ENCODE data around the gene UPK3BL2.
"Not testable (repeated sequence)": the region's sequence is repeated elsewhere in the genome, so short reads cannot be mapped to it uniquely, and the experiment has no call there.

UPK3BL2 gene

DNA sequence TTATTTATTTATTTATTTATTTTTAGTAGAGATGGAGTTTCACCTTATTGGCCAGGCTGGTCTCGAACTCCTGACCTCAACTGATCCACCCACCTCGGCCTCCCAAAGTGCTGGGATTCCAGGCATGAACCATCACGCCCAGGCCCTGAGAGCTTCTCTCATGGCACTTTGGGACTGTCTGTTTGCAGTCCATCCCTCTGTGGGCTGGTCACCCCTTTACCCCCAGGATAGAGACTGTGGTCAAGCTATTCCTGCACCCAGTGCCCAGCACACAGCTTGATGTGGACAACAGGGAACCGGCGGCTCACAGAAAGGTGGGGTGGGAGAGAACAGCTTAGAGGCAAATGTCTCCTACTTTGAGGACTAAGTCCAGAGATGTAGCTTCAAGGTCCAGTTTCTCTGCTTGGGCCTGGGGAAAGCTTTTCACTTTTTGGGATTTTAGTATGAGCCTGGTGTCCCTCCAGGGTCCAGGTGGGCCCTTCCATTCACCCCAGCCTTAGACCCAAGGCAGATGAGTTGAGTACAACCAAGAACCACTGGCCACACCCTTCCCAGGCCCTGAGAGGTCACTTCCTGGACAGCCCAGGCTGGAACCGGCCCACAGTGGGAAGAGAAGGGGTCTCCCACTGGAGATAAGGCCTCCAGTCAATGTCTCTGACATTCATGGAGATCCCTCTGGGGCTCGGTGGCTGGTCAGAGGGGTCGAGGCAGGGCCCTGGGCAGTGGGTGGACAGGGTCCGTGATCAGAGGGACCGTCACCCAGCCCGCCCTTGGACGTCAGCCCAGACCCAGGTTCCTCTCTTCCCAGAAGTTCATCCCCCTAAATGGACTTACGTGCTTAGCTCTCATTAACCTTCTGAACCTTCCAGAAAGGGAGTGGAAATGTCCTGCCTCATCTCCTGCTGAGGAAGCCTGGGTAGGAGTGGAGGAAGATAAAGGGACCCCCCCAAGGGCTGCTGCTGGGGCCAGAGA, 15.4 kb downstream of the UPK3BL2 start:
- DNase-seq, result not testable (repeated sequence)

DNA sequence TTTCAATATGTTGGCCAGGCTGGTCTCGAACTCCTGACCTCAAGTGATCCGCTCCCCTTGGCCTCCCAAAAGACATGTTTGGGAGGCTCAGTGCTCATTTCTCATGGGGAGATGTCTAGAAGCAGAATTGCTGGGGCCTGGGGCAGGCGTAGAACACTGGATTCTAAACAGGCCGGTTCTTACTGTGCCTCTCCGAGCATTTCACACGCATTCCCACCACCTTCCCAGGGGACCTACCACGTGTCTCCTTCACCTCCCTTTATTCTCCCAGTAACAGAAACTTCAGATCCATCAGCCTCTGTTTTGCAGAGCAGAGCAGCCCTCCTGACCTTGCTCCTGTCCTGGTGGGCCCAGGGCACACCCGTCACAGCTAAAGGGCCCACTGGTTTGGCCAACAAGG, 16.3 kb downstream of the UPK3BL2 start:
- DNase-seq, result not testable (repeated sequence)

DNA sequence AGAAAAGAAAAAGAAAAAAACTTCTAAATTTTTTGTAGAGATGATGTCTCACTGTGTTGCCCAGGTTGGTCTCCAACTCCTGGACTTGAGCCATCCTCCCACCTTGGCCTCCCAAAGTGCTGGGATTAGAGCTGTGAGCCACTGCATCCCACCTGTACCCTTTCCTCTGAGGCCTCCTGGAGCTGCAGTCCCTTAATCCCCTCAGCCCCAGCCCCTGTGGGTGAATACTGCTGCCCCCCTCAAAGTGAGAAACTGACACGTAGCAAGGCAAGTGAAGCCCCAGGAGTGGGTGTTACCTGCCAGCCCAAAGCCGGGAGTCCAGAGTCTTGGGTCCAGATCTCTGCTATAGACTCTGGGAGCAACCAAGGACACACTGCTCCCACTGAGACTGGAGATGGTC, 18.7 kb downstream of the UPK3BL2 start:
- DNase-seq, result not testable (repeated sequence)

DNA sequence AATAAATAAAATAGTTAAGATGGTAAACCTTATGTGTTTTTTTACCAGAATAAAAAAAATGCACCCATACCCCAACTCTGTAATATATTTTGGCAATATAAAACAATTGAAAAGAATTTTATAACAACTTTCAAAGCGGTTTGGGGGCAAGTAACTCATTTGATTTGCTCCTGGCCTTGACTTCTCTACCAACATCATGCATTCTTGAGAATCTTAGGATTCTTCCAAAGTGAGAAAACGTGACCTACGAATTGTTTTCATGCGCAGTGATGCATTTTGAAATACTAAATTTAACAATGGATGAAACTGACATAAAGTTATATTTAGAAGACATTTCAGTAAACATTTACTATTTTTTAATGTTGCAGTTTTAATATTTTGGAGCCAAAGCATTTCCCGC, 22.7 kb downstream of the UPK3BL2 start:
- not testable (repeated sequence) for DNase-seq

DNA sequence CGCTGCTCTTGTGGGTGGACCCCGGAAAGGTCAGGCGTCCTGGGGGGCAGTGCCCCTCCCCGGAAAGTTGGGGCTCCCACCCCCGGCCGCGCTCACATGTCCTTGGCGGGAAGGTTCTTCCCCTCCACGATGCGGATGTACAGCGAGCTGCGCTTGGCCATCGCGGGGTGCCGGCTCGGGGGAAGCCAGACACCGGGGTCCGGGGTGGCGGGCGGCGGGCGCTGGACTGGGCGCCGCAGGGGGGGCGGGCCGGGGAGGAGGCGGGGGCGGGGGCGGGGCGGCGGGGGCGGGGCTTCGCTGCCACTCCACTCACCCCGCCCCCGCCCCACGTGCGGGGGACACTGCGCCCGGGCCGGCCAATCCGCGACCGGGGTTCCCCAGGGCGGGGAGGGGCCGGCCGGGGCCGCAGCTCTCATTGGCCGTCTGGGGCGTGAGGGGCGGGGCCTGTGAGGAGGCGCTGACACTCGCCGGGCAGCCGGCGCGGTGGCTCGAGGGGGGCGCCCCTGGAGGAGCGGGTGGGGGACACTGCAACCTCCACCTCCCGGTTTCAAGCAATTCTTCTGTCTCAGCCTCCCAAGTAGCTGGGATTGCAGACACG, 25.8 kb downstream of the UPK3BL2 start, which contains the start of gene RASA4B:
TSS of gene RASA4B (minus strand) at position 228 of the 598 bp plus-strand sequence. CDS start at position 161, 67 bp downstream.
- not testable (repeated sequence) for DNase-seq

DNA sequence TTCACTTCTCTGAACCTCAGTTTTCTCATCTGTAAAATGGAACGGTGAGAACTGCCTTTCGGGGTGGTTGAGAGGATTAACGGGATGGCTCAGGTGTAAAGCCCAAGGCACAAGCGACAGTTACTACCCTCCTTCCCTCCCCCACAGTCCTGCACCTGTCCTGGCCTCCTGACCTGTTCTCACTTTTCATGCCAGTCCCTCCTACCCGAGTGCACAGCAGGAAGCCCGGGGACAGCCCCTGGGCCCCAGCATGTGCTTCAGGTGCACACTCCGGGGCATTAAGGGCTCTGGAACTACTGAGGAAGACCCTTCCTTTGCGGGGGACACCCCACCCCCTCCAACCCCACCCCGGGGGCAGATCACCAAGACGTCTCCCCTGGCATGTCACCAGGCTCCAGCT, 26.5 kb downstream of the UPK3BL2 start:
- not testable (repeated sequence) for DNase-seq

DNA sequence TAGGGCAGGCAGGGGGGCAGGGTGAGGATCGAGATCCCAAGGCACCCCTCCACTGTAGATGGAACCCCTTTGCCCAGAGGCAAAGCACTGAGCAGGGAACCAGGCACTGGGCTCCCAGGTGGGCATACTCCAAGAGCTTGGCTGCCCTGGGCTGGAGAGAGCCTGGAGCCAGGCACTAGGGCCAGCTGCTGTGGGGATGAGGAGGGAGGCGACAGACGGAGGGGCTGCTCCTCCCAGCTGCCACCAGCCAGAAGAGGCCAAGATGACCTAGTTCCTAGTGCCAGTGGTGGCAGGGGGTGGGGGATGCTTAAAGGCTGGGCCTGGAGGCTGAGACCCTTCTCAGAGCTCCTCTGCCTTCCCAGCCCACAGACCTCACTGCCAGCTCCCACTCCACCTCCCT, 27.6 kb downstream of the UPK3BL2 start:
- not testable (repeated sequence) for DNase-seq

DNA sequence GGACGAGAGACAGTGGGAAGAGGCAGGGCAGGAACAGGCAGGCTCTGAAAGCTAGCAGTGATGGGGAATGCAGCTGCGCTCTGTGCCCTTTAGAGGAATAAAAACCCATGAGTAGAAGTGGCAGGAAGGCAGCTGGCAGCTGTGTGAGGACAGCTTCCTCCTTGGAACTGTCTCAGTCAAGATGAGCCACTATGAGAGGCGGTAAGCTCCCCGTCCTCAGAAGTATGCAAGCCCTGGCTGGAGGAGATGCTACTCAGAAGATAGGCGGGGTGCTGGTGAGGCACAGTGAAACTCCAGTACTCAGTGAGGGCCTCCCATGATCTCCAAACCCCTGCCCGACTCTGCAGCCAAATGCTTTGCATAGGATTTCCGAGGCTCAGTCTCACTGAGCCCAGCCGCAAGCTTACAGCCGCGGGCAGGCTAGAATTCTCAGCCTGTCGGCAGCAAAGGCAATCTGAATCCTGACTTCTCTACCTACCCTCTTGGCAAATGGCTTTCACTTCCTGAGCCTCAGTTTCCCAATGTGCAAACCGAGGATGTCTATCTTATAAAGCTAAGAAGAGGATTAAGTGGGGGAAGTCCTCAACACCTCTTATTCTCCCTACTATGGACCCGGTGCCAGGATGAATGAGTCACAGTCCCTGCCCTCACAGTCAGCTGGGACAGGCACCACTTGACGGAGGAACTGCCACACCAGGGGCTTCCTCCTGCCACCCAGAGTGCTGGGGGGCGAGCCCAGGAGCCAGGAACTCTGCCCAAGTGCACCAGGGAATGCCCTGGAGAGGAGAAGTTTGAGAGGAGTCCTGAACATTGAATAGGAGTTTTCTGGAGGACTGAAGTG, 28.4 kb downstream of the UPK3BL2 start:
- not testable (repeated sequence) for DNase-seq

DNA sequence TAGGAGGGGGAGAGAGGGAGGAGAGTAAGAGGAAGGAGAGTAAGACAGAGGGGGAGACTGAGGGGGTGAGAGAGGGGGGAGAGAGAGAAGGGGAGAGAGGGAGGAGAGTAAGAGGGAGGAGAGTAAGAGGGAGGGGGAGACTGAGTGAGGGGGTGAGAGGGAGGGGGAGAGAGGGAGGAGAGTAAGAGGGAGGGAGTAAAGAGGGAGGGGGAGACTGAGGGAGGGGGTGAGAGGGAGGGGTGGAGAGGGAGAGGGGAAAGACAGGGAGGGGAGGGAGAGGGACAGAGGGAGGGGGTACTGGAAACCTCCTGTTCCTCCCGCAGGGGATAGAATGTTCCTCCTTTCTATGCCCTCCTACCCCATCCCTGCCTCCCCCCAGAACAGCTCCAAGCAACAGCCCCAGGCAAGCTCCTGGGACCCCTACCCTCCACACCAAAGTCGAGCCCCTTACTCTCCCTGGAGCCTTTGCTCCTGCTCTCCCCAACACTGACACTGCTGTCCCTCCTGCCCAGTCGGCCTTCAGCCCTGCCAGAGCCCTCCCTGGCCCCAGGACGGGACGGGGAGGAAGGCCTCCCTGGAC, 30.8 kb downstream of the UPK3BL2 start:
- not testable (repeated sequence) for DNase-seq

DNA sequence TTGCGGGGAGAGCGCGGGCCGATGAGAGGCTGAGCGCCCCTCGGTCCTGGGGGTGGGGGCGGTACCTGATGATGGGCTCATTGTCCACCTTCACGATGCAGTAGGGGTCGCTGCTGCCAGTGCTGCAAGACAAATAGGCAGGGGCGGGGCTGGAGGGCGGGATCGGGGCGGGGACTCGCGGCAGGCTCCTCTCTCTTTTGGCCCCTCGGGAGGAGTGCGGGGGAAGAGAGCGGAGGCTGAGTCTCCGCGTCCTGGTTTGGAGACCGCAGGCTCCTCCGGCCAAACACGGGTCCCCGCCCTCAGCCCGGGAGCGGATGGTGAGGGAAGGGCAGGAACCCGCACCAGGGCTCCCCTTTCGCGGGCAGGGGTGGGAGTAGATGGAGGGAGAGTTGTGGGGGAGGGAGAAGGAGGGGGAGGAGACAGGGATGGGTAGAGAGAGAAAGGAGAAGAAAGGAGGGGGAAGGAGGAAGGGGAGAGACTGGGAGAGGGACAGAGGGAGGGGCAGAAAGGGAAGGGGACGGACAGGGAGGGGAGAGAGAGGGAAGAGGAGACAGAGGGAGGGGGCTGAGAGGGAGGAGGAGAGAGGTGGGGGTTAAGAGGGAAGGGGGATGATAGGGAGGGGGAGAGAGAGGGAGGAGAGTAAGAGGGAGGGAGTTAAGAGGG, 31.5 kb downstream of the UPK3BL2 start:
- not testable (repeated sequence) for DNase-seq

DNA sequence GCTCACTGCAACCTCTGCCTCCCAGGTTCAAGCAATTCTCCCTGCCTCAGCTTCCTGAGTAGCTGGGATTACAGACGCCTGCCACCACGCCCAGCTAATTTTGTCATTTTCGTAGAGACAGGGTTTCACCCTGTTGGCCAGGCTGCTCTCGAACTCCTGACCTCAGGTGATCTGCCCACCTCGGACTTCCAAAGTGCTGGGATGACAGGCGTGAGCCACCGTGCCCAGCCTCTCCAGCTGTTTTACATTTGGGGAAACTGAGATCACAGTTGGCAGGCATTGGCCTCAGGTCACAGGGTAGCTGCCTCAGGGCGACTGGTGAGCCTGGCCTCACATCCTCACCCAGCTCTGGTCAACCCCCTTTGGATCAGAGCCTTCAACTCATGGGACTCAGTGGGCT, 32.9 kb downstream of the UPK3BL2 start:
- DNase-seq, result not testable (repeated sequence)

DNA sequence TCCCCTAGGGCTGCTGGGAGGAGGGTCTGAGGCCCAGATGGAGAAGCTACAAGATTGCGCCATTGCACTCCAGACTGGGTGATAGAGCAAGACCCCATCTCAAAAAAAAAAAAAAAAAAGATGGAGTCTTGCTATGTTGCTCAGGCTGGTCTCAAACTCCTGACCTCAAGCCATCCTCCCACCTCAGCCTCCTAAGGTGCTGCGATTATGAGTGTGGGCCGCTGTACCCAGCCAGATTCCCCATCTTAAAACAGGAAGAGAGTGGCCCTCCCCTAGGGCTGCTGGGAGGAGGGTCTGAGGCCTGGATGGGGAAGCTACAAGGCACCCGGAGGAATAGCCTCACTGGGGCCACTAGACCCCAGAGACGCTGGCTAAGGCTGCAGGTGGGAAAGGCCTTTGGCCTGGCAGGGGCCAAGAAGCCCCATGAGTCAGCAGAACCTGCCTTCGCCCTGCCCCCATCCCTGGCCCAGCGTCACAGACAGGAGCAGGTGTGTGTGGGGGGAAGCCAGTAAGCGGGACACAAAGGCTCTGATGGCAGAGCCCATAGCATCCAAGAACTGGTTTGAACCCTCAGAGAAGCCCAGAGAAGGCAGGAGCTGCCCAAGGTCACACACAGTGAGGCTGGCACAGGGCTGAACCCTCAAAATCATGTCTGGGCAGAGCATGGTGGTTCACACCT, 35.9 kb downstream of the UPK3BL2 start:
- not testable (repeated sequence) for DNase-seq

DNA sequence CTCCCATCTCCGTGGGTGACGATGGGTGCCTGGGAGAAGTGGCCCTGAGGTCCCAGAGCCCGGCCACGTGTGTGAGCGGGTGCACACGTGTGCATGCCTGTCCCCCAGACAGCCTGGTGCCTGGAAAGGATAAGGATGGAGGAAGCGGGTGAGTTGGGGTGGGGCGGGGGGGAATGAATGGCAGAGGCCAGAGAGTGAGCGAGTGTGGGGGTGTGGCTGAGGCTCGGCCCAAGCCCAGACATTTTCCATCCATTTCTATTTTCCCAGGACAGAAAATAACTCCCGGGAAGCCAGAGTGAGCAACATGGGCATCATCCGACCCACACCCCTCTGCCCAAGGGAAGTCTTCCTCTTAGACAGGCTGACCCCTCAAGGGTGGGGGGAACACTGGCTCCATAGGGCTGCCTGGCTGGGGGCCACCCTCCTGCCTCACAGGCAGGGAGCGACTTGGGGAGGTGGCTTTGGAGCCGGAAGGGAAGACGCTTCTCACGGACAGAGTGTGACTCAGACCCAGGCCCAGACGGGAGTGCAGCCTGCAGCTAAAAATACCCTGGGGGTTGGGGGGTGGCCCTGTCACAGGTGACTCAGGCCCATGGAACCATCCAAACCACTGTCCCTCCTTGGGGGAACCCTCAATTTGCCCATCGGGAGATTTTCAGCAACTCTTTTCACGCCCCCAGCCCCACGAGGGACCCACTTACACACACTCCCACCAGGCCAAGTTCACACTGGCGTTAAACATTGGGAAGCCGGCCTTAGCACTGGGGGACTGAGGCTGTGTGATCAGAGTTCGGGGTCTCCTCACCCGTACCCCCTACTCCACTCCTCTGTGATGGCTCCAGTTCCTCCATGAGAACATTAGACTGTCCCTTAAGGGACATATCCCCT, 38.0 kb downstream of the UPK3BL2 start:
- not testable (repeated sequence) for DNase-seq

DNA sequence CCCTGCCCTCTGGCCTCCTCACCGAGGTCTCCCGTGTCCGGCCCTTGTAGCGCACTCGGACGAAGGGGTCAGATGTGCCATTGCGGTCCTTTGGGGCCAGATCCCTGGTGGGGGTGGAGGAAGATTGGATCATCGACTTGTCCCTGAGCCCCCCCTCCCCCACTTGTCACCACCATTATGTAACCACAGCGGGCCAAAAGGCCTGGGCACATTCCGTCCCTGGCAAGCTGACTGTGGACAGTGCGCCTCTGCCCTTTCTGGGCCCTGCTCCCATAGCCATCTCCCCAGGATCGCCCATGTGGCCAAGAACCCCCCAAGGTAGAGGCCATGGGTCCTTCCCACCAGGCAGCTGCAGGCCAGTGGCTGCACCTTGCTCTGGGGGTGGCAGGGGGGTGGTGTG, 40.4 kb downstream of the UPK3BL2 start:
- DNase-seq, result not testable (repeated sequence)

DNA sequence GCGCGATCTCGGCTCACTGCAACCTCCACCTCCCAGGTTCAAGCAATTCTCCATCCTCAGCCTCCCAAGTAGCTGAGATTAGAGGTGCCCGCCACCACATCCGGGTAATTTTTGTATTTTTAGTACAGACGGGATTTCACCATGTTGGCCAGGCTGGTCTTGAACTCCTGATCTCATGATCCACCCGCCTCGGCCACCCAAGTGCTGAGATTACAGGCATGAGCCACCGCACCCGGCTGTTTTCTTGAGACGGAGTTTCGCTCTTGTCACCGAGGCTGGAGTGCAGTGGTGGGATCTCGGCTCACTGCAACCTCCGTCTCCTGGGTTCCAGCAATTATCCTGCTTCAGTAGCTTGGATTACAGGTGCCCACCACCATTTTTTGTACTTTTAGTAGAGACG, 45.2 kb downstream of the UPK3BL2 start:
- DNase-seq, result not testable (repeated sequence)

DNA sequence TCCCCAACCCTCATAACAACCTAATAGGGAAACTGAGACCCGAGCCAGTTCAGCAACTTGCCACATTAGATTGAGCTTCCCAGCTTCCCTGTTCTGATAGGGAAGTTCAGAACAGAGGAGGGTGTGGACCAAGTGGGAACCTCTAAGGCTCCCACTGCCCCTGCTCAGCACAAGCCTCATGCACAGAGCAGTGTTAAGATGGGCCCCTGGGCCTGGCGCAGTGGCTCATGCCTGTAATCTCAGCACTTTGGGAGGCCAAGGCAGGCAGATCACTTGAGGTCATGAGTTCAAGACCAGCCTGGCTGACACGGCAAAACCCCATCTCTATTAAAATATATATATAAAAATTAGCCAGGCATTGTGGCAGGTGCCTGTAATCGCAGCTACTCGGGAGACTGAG, 46.2 kb downstream of the UPK3BL2 start:
- DNase-seq, result not testable (repeated sequence)

DNA sequence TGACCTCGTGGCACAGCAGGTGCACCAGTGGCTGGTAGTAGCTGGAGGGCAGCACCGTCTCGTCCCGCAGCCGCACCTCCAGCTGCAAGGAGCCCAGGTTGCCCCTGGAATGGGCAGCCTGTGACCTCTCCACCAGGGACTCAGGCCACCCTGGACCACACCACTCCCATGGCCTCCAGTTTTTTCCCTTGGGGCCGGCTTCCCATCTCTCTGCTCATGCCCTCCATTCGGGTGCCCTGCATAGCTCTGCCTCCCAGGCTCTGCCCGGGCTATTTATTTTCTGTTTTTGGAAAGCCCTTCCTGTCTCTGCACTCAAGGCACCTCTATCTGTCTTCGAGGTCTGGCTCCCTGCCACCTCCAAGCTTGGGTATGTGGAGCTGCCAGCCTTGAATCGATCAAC, 46.6 kb downstream of the UPK3BL2 start:
- DNase-seq, result not testable (repeated sequence)

DNA sequence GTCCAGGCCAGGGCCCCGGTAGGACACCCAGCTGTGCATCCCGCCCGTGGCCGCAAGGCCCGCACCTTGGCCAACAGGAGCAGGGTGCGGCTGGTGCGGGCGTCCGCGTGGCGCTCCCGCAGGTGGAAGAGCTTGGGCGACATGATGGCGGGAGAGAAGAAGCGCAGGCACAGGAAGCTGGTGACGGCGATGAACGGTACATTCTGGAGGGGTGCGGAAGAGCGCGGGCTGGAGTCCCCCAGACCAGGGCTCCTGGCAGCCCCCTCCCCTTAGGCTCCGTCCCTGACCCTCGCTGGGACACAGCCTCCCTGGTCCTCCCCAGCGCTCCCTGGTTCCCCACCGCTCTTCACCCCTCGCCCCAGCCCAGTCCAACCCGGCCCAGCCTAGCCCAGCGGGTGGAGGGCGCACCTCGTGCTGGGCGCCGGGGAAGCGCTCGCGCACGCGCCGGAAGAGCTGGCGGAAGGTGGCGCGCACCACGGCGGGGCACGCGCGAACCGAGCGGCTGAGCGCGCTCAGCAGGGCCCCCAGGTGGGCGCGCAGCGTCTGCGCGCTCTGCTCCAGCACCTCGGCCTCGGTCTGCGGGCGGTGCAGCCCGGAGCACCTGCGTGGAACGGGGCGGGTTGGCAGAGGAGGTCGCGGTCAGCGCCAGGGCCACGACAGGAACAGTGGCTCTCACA, 48.9 kb downstream of the UPK3BL2 start:
- not testable (repeated sequence) for DNase-seq

DNA sequence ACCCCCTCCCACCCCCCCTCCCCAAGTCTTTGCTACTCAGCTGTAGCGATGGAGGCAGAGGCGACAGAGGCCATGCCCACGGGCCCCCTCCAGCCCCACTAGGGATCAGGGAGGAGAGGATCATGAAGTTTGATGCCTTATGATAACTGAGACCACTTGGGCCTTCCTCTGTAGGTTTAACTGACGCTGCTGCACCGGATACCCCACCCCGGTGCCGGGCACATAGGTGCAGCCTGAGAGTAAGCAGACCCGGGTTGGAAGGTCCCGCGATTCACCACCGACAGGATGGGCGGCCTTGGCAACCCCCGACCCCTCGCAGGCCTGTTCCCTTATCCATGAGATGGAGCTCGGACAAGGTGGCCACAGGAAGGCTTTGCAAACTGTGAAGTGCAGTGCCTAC, 49.5 kb downstream of the UPK3BL2 start:
- DNase-seq, result not testable (repeated sequence)

Data from NCI-H510A treated with DMSO at 0.1 percent for 48 hours (cell line).